Umbilical cord (tissue), 2 donors: ENCODE results near the gene PLPPR3. TPM values are rescaled to one million over a fixed set of nuclear protein-coding genes. Genes with fewer than 3 reads are reported as not detected.

ENCODE experiments used
- DNase-seq: peaks from one replicate; pipeline ENCODE4 v3.0.0-alpha.2; 2015; ENCODE audit warnings: low spot score
- total RNA-seq: library from RNA; depleted of rRNA; stranded (reverse); fragments of >200 nt; gene quantifications from one replicate; pipeline ENCODE4 v1.2.3, GENCODE V29; 2014; ENCODE audit warnings: low replicate concordance; ENCODE audit not compliant: insufficient read depth

Gene PLPPR3
- total RNA-seq, 1 donor from 2014 or later: not detected

DNA sequence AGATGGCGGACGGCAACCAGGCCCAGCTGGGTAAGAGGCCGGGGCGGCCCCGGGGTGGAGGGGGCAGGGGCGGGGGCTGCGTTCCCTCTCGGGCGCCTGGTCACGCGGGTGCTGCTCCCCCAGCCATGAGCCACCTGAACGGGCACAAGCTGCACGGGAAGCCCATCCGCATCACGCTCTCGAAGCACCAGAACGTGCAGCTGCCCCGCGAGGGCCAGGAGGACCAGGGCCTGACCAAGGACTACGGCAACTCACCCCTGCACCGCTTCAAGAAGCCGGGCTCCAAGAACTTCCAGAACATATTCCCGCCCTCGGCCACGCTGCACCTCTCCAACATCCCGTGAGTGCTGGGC lies 13.4 kb downstream of the PLPPR3 start:
- no peak for DNase-seq

DNA sequence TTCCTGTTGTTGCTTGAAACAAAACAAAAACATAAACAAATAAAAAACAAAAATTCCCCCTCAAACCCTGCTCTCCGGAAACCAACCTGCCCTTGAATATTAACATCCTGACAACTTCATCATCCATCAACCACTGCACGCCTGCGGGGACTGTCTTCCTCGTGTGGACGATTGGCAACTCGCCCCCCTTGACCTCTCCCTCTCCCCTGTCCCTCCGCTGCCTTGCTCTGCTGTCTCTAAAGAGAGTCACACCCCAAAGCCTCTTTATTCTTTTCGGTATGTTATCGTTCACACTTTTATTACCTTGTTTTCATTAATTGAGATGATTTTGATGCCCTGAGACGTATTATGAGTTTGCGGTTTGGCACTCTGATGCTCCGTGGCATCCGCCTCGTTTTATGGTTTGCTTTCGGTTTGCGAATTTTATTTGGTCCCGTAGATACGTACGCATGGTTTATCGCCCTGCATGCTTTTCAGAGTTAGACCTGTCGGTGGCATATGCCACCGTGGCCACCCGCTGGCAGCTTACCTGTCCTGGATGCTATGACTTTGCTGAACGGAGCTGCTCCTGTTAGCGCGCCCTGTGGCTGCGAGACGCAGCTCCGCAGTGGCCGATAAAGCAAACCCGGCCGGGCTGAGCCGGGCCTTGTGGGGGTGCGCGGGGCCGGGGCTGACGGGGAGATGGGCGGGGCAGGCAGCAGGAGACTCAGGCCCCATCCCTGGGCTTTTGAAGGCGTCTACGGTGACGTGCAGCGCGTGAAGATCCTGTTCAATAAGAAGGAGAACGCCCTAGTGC lies 13.9 kb downstream of the PLPPR3 start:
- DNase-seq: no peak

DNA sequence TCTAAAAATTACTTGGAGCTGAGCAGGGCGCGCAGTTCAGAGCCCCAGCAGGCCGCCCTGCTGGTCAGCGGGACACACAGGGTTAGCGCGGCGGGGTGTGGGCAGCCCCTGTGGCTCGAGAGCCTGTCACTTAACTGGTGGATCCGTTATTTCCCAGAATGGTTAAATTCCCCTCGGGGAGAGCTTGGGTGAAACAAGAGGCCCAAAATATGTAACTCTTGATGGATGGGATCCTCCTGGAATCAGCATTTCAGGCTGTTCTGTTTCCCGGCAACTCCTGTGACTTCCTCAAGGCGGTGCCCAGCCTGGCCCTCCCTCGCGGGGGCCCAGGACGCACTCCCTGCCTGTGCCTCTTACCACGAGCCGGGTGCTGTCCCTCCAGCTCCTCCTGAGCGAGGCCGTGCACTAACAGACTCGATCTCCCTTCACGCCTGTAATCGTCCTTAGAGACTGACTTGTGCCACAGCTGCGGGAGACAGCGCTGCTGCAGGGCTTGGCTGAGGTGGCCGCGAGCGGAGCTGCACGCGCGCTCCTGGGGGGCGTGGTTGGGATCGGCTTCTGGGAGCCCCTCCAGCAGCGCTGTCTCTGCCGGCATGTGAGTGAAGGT lies 14.8 kb downstream of the PLPPR3 start:
- no peak for DNase-seq

DNA sequence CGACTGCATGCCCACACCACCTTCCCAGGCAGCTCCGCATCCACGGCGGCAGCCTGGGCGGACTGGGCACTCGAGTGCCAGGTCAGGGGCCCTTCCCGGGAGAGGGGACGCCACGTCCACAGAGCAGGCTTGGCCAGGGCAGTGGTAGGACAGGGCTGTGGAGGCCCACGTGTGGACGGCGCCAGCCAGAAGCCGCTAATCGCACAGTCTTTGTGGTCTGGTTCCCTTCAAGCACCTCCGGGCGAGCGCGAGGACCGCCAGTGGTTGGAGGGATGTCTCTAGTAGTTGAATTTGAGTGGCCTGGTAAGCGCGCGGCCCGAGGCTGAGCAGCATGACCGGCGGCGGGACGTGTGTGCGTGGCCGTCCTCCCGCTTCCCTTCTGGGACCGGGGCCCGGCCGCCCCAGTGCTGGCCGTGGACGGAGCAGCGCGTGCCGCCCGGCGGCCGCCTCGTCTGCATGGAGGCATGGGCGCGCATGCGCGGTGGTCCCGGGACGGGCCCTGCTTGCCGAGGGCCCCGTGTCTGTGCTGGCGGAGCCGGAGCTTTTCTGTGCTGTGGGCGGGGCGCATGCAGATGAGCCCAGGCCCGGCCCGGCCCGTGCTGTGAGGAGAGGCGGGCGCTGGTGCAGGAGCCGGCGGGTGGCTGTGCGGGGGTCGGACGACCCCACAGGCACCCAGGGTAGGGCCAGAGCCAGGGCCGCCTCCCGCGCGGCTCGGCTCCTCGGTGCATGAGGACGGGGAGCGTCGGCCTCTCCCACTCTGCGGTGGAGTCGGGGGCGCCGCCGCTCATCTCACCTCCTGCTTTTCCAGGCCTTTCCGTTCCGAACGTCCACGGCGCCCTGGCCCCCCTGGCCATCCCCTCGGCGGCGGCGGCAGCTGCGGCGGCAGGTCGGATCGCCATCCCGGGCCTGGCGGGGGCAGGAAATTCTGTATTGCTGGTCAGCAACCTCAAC lies 15.9 kb downstream of the PLPPR3 start:
- no peak for DNase-seq

DNA sequence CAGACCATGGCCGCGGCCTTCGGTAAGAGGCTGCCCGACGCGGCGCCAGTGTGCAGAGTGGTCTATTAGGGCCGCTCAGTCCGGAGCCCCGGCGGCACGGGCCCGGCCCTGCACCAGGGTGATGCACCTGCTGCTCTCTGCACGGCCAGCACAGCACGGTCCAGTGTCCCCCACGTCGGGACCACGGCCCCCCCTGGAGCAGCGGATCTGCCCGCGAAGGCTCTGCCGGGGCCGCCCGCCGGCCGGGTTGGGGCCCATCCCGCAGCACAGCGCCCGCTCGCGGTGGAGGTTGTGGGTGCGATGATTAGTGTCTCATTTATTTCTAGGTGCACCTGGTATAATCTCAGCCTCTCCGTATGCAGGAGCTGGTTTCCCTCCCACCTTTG lies 16.6 kb downstream of the PLPPR3 start:
- no peak for DNase-seq

DNA sequence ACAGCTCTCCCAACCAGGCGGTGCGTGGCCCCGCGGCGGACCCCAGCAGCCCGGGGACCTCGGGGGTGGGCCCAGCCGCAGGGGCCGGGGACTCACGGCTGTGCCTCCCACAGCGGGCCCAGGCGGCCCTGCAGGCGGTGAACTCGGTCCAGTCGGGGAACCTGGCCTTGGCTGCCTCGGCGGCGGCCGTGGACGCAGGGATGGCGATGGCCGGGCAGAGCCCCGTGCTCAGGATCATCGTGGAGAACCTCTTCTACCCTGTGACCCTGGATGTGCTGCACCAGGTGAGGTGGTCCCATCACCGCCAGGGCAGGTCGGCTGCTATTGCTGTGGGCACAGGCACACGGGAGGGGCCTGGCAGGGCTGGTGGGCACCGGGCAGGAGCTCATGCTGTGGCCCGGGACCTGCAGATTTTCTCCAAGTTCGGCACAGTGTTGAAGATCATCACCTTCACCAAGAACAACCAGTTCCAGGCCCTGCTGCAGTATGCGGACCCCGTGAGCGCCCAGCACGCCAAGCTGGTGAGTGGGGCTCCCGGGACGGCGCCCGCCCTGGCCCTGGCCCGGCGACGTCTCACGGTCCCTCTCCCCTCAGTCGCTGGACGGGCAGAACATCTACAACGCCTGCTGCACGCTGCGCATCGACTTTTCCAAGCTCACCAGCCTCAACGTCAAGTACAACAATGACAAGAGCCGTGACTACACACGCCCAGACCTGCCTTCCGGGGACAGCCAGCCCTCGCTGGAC lies 17.2 kb downstream of the PLPPR3 start:
- DNase-seq: no peak

DNA sequence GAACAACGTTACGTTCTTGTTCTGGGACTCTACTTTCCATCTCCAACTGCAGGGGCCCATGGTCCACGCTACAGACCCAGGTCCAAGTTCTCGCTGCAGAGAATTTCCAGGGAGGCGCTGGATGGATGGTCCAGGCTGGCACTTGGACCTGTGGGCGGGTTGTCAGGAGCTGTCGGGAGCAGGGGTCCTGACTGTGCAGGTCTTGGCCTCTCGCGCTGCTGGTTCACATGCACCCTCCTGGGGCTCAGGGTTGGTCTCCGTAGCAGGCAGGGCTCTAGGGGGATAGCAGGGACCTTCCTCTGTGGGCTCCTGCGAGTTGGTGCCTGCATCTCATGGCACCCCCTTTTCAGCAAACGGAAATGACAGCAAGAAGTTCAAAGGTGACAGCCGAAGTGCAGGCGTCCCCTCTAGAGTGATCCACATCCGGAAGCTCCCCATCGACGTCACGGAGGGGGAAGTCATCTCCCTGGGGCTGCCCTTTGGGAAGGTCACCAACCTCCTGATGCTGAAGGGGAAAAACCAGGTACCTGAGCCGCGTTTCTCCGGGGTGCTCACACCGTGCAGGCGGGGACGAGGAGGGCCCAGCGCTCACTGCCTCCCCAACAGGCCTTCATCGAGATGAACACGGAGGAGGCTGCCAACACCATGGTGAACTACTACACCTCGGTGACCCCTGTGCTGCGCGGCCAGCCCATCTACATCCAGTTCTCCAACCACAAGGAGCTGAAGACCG lies 17.9 kb downstream of the PLPPR3 start:
- no peak for DNase-seq

DNA sequence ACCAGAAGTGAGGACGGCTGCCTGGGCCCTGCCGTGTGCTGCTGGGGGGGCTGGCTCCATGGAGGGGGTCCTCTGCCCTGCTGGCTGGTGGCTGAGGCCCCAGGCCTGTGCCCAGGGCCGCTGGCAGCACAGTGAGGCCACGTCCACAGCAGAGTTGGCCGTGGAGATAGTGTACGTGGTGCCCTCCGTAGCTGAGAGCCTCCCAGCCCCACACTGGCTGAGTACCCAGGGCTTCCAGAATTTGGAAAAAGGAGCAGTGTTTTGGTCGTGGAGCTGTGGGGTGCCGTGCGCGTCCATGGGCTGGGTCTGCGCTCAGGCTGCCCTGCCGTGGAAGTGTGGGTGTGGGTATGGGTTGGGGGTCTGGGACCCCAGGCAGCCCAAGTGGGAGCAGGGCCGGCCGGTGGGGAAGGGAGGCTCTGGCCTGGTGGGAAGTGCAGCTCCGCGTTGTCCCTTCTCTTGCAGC lies 18.6 kb downstream of the PLPPR3 start:
- DNase-seq: no peak

DNA sequence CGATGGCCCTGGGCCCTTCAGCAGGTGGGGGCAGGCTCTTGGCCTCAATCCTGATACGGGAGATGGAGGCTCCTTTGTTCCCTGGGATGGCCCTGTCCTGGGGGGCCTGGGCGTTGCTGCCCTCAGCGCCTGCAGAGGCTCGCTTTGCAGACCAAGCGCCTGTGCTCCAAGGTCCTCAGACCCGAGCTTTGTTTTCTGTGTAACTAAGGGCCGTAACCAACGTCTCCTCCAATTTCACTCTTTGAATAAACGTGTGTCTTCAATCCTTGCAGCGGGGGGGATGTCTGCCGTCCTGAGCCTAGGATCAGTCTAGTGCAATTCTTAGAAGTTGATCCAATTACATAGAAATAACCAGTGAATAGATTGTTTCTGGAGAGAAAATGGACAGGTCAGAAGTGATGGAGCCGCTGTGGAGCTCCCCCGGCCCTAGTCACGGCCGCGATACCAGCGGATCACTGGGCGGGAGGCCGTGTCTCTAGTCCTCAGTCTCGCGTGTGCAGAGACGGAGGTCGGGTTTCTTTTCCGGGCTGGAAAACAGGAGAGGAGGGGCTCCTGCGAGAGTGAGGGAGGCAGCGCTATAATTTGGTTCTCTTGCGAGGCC lies 19.2 kb downstream of the PLPPR3 start:
- no peak for DNase-seq

DNA sequence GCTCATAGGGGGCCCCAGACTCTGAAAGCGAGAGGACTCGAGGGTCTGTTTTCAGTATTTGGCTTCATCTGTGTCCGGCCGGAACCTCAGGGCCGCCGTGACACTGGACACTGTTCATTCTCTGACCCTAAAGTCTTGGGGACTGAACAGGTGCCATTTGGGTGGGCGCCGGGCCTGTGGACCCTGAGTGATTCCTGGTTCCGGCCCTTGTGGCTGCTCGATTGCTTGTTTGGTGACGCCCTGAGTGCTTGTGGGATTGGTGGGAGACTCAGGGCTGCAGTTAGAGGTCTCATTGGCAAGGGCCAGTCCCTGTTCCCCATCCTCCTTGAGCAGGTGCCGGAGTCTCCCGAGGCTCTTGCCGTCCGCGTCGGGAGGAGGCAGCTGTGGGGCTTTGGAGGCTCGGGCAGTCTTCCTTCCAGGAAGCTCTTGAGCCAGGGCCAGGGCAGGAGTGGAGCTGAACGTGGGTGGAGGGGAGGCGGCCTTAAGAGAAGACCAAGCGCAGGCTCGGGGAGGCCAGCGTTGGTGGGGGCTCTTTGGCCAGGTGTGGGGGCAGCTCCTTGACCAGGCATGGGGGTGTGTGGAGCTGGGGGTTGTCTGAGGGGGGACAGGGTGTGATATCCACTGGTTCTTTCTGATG lies 19.8 kb downstream of the PLPPR3 start:
- DNase-seq: no peak

DNA sequence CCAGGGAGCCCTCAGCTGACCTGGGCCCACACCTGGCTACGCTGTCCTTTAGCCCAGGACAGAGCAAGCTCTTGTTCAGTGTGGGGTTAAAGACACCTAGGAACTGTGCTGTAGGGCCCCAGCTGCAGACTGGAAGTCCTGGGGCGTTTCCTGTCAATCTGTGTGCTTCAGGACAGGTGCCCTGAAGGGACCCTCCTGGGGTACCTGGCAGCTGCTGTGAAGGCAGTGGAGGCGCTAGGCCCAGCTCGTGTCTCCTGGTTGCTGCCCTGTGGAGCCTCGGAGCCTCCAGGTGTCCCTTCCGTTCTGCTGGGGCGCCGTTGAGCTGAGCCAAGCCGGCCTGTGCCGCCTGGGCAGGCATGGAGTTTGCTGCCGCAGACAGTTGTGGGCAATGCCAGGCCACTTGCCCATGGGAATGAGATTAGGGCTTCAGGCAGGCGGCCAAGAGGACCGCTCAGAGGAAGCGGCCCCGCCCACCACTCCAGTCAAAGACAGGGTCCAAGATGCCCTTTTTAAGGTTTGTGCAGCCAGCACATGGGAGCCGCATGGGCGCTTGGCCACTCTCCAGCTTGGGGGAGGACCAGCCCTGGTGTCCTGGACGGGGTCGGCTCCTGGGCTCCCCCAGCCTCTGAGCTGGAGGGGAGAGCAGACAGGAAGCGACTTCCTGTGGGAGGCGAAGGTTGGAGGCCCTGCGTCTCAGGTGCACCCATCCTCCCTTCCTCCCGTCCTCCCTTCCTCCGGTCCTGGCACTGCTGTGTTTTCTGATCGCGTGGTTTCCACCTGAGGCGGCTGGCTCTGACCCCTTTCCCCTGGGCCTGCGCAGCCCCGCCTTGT lies 20.5 kb downstream of the PLPPR3 start:
- DNase-seq: peak; percentile 39

DNA sequence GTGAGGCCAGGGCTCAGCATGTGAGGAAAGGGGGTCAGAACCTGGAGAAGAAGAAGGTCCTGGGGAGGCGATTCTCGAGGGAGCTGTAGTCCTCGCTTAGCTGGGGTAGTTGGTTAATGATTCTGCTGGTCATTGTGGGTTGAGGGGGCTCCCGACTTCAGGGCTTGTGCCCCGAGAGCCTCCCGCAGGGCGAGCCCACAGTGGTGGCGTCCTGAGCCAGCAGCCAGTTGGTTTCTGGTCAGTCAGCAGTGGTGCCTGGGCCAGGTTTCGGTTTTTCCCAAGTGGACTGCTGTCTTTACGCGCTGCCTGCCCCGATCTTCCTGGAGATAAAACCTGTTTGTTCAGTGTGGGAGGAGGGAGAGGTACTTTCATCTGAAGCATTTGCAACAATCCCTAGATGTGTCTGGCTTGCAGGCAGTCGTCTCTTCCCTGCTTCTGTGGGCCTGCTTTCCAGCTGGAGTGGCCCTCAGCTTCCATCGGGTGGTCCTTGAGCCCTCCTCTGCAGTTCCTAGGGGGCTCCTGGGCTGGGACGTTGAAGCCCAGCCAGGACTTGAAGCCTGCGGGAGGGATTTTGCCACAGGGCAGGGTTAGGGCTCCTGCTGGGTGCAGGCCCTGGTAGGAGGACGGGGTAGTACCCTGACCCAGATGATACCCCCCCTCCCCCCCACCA lies 21.3 kb downstream of the PLPPR3 start:
- peak; percentile 46 for DNase-seq

DNA sequence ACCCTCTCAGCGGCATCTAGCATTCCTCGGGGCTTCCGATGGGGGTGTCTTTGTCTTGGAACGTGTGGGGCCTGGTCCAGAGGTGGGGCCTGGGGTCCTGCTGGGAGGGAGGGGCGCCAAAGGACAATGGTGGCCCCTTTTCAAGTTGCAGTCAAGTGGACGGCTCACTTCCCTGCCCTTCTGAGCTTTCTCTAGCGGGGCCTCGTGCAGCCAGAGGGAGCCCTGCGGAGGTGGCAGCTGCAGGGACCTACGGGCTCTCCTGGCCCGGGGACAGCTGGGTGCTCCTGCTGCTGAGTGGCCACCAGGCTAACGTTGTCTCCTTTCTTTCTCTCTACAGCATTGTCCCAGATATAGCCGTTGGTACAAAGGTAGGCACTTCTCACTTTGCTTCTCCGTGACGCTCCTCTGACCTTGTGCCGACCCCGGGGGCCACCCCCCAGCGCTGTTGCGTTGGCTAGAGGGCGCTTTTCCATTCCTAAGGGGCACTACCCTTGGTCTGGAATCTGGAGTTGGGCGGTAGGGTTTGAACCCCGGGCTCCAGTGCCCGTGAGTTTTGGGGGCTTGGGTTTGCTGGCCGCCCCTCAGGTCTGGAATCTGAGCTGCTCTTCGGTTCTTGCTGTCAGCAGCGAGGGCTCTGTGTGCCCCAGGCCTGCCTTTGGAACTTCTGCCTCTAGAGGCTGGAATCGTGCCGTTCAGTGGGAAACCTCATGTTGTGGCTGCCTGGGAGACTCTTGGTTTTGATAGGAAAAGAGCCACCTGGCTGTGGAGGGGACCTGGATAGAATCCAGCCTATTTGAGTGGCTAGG lies 22.5 kb downstream of the PLPPR3 start:
- DNase-seq: no peak

DNA sequence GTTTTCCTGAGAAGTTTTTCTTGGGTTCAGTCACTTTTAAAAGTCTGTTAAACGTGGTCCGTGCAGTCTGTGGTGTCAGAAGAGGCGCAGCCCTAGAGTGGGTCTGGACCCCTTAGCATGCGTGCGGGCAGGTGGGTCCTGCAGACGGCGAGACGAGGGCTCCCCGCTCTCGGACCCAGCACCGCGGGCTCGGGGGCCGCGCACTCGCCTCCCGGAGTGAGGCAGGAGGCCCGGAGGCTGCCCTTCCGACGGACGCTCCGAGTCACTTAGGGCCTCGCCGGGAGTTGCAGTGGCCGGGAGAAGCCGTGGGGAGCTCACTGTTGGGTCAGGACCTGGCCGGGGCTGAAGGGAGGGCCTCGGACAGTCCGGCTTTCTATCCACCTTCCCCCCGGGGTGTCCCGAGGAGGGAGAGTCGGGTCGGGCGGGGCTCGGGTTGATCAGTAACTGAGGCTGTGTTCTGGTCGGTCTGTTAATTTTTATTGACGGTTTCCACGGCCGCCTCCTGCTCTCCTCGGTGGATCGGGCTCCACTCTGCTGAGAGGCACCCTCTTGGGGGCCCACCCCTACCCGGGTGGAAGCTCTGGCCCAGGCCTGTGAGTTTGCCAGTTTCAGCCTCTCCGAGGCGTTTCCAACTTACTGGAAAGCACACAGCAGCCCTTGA lies 23.2 kb downstream of the PLPPR3 start:
- DNase-seq: peak; percentile 38

DNA sequence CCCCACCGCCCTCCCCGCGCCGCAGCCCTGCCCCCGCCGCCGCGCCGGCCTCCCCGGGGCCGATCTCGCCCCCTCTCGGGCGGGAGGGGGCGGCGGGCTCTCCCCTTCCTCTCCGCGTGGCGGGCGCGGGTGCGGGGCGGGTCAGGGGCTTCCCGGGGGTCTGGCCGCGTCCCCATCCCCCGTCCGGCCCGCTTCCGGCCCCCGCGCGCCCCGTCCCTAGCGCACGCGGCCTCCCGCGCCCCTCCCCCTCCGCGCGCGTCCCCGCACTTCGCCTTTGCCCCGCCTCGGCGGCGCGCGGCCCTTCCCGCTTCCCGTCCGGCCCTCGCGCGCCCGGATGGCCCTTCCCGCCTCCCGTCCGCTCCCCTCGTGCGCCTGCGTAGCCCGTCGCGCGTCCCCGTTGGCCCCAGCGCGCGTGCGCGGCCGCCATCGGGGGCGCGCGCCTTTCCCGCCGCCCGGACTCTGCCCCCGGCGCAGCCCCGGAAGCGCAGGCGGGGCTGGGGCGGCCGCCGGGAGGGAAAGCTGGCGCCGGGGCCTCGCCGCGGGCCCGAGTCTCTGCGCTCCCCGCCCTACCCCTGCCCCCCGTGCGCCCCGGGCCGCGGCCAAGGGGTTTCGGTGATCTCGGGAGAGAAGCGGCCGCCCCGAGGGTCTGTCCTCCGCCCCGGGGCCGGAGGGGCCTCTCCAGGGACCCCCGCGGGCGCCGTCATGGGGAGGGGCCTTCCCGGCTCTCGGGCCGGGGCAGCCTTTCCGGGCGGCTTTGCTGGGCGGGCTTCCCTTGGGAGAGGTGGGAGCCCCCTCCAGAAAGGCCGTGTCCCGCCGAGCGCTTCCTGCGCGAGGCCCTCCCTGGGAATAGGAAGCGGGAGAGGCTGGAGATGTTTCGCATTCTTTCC lies 24.0 kb downstream of the PLPPR3 start:
- DNase-seq: peak; percentile 92
